HepG2 (cell line): ENCODE data around the gene CCDC80. TPM values are rescaled to one million over a fixed set of nuclear protein-coding genes. Genes with fewer than 3 reads are reported as not detected.

ENCODE experiments used
- CBFB ChIP-seq: sonication (generic); formaldehyde crosslinking; IDR thresholded peaks from 2 replicates; pipeline ENCODE4 v1.4.0; 2020; ENCODE audit warnings: missing genetic modification reagents
- FLYWCH1 ChIP-seq: sonication (generic); formaldehyde crosslinking; IDR thresholded peaks from 2 replicates; pipeline ENCODE4 v1.8.1; 2023; ENCODE audit warnings: mild to moderate bottlenecking, missing genetic modification reagents
- FOXC1 ChIP-seq: sonication (generic); formaldehyde crosslinking; IDR thresholded peaks from 2 replicates; pipeline ENCODE4 v1.8.0; 2022; ENCODE audit warnings: mild to moderate bottlenecking, missing genetic modification reagents, borderline replicate concordance
- GABPA ChIP-seq, 2 experiments: IDR thresholded peaks; 2 replicates each; pipeline ENCODE4 v1.6.1; 2011 to 2016; ENCODE audit warnings: low read depth in 2 of 2, low read length in 1 of 2, missing biosample characterization in 1 of 2, missing genetic modification characterization in 1 of 2
- GLI4 ChIP-seq: sonication (generic); formaldehyde crosslinking; IDR thresholded peaks from 2 replicates; pipeline ENCODE4 v1.5.1; 2020; ENCODE audit warnings: missing genetic modification reagents, mild to moderate bottlenecking, moderate library complexity, borderline replicate concordance
- KMT2A ChIP-seq: sonication (generic); formaldehyde crosslinking; IDR thresholded peaks from 2 replicates; pipeline ENCODE4 v1.4.0; 2020; ENCODE audit warnings: missing genetic modification reagents
- MIER2 ChIP-seq: IDR thresholded peaks from 2 replicates; pipeline ENCODE4 v1.6.1; 2016; ENCODE audit warnings: missing biosample characterization, missing genetic modification reagents
- PCBP1 ChIP-seq: fragments of 200-400 bp; formaldehyde crosslinking; IDR thresholded peaks from 2 replicates; pipeline ENCODE4 v1.6.1; 2017; ENCODE audit warnings: mild to moderate bottlenecking, low read depth, low read length, borderline replicate concordance
- POLR2G ChIP-seq: fragments of 200-400 bp; formaldehyde crosslinking; IDR thresholded peaks from 2 replicates; pipeline ENCODE4 v1.6.1; 2018; ENCODE audit warnings: mild to moderate bottlenecking, low read depth, low read length, moderate library complexity
- RAD21 ChIP-seq: fragments of 450-650 bp; formaldehyde crosslinking; IDR thresholded peaks from 2 replicates; pipeline ENCODE4 v1.5.0; 2020; ENCODE audit warnings: mild to moderate bottlenecking
- SNAI1 ChIP-seq: sonication (generic); formaldehyde crosslinking; IDR thresholded peaks from 2 replicates; pipeline ENCODE4 v1.5.0; 2020; ENCODE audit warnings: mild to moderate bottlenecking, missing genetic modification reagents, borderline replicate concordance
- STAG1 ChIP-seq: sonication (generic); formaldehyde crosslinking; IDR thresholded peaks from 2 replicates; pipeline ENCODE4 v1.4.0; 2020; ENCODE audit warnings: missing genetic modification reagents
- STAT5B ChIP-seq: sonication (generic); formaldehyde crosslinking; IDR thresholded peaks from 2 replicates; pipeline ENCODE4 v1.4.0; 2020; ENCODE audit warnings: missing genetic modification reagents
- ZNF207 ChIP-seq: fragments of 450-650 bp; IDR thresholded peaks from 2 replicates; pipeline ENCODE4 v1.6.1; 2016; ENCODE audit warnings: antibody characterized with exemption, borderline replicate concordance
- ZNF382 ChIP-seq: sonication (generic); formaldehyde crosslinking; IDR thresholded peaks from 2 replicates; pipeline ENCODE4 v1.5.0; 2020; ENCODE audit warnings: missing genetic modification reagents, mild to moderate bottlenecking, borderline replicate concordance
- ZNF589 ChIP-seq: sonication (generic); formaldehyde crosslinking; conservative IDR thresholded peaks from 2 replicates; pipeline ENCODE4 v1.8.0; 2022; ENCODE audit warnings: mild to moderate bottlenecking, moderate library complexity, missing genetic modification reagents
- polyA plus RNA-seq, 8 experiments: library from polyadenylated mRNA; depleted of rRNA in 3 of 8; stranded (reverse) in 7 of 8; unstranded in 1 of 8; fragments of >200 nt; fragmentation: Illumina TruSeq in 4 of 8; extraction: Trizol in 4 of 8; gene quantifications; 2 replicates each; pipeline versions ENCODE4 v1.2.1 to v1.2.3, GENCODE V29; 2011 to 2016; ENCODE audit warnings: low read depth in 4 of 8, missing spikeins in 1 of 8, mixed read lengths in 1 of 8; ENCODE audit not compliant: insufficient read depth in 1 of 8
- total RNA-seq, 5 experiments: library from RNA; depleted of rRNA; stranded (reverse); fragments of >200 nt; fragmentation: Illumina TruSeq; extraction: Trizol; gene quantifications; 2 replicates each; pipeline ENCODE4 v1.2.3, GENCODE V29; 2016; ENCODE audit warnings: low read depth in 1 of 5
- TF ChIP-seq, protein P1 (sequence below): sonication (generic); formaldehyde crosslinking; IDR thresholded peaks from 2 replicates; pipeline ENCODE4 v1.5.0; 2020; ENCODE audit warnings: mild to moderate bottlenecking, missing genetic modification reagents
- TF ChIP-seq, protein P2 (sequence below): IDR thresholded peaks from 2 replicates; pipeline ENCODE4 v1.6.1; 2016; ENCODE audit warnings: low read depth, borderline replicate concordance
- TF ChIP-seq, protein P3 (sequence below): sonication (generic); formaldehyde crosslinking; IDR thresholded peaks from 2 replicates; pipeline ENCODE4 v1.4.0; 2020; ENCODE audit warnings: missing genetic modification reagents, borderline replicate concordance
- TF ChIP-seq, protein P4 (sequence below): IDR thresholded peaks from 2 replicates; pipeline ENCODE4 v1.6.1; 2016; ENCODE audit warnings: control low read depth
- TF ChIP-seq, protein P5 (sequence below): sonication (generic); formaldehyde crosslinking; IDR thresholded peaks from 2 replicates; pipeline ENCODE4 v1.4.0; 2020; ENCODE audit warnings: missing genetic modification reagents, mild to moderate bottlenecking, borderline replicate concordance
- TF ChIP-seq, protein P6 (sequence below): sonication (generic); formaldehyde crosslinking; IDR thresholded peaks from 2 replicates; pipeline ENCODE4 v1.8.1; 2023; ENCODE audit warnings: mild to moderate bottlenecking, missing genetic modification reagents, borderline replicate concordance

The CCDC80 gene
- total and polyA plus RNA-seq, 2 of the 13 experiments (the other 11 are each of a cell fraction or from before 2014, with no cell fraction given), result not detected

DNA sequence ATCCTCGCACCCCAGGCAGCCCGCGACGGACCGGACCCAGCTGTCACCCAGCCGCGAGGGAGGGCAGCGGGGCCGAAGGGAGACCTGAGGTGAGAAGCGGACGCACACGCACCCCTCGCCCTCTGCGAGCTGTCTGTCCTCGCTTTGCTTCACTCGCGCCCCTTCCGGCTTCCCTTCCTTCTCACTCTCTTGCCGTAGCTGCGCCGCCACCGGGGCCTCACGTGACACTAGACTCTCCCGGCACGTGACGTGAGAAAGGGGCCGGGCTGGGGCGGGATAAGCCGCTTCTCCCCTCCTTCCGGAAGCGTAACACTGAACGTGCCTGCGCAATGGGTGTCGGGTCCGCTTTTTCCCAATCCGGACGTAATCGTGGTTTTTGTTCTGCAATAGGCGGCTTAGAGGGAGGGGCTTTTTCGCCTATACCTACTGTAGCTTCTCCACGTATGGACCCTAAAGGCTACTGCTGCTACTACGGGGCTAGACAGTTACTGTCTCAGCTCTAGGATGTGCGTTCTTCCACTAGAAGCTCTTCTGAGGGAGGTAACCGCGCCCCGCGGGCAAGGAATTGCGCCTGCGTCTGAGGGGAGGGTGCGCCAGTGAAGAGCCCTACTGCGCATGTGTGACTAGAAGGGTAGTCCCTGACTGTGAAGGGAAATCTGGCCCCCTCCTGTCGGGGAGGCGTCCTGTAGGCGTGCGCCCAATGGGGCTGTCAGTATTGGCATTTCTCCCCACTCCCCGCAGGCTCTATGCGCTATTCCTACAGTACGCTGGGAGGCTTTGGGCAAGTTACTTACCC, 79.0 kb downstream of the CCDC80 start, which contains the start of the genes ATG3 and SLC35A5 (continued):
- TF ChIP-seq, protein P1, sequence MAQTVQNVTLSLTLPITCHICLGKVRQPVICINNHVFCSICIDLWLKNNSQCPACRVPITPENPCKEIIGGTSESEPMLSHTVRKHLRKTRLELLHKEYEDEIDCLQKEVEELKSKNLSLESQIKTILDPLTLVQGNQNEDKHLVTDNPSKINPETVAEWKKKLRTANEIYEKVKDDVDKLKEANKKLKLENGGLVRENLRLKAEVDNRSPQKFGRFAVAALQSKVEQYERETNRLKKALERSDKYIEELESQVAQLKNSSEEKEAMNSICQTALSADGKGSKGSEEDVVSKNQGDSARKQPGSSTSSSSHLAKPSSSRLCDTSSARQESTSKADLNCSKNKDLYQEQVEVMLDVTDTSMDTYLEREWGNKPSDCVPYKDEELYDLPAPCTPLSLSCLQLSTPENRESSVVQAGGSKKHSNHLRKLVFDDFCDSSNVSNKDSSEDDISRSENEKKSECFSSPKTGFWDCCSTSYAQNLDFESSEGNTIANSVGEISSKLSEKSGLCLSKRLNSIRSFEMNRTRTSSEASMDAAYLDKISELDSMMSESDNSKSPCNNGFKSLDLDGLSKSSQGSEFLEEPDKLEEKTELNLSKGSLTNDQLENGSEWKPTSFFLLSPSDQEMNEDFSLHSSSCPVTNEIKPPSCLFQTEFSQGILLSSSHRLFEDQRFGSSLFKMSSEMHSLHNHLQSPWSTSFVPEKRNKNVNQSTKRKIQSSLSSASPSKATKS (CRISPR knock-in tag), result no peak; the same call in 1 of the 2 replicates
- TF ChIP-seq GLI4 (no peak), ZNF382 (no peak), STAG1 (CRISPR knock-in tag) (no peak), CBFB (CRISPR knock-in tag) (no peak; the same call in 1 of the 2 replicates), KMT2A (CRISPR knock-in tag) (no peak; the same call in none of the 2 replicates), FLYWCH1 (CRISPR knock-in tag) (no peak), POLR2G (peak; percentile 97), RAD21 (no peak; the same call in 1 of the 2 replicates), ZNF589 (CRISPR knock-in tag) (0 out of 2 replicates have a peak, but pooled peaks have one; percentile 75), PCBP1 (no peak), FOXC1 (peak; percentile 60; the same call in 1 of the 2 replicates), GABPA (IDR thresholded peaks at IDR 0.05; ENCODE audit: low read depth, low read length) (peak; percentile 38), GABPA (CRISPR knock-in tag; IDR thresholded peaks at IDR 0.05; ENCODE audit: low read depth) (peak; percentile 86), SNAI1 (CRISPR knock-in tag) (no peak), ZNF207 (no peak), STAT5B (CRISPR knock-in tag) (no peak), MIER2 (peak; percentile 7)
- TF ChIP-seq, protein P2, sequence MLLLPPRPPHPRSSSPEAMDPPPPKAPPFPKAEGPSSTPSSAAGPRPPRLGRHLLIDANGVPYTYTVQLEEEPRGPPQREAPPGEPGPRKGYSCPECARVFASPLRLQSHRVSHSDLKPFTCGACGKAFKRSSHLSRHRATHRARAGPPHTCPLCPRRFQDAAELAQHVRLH, result peak; percentile 72; the same call in 1 of the 2 replicates
- TF ChIP-seq, protein P3, sequence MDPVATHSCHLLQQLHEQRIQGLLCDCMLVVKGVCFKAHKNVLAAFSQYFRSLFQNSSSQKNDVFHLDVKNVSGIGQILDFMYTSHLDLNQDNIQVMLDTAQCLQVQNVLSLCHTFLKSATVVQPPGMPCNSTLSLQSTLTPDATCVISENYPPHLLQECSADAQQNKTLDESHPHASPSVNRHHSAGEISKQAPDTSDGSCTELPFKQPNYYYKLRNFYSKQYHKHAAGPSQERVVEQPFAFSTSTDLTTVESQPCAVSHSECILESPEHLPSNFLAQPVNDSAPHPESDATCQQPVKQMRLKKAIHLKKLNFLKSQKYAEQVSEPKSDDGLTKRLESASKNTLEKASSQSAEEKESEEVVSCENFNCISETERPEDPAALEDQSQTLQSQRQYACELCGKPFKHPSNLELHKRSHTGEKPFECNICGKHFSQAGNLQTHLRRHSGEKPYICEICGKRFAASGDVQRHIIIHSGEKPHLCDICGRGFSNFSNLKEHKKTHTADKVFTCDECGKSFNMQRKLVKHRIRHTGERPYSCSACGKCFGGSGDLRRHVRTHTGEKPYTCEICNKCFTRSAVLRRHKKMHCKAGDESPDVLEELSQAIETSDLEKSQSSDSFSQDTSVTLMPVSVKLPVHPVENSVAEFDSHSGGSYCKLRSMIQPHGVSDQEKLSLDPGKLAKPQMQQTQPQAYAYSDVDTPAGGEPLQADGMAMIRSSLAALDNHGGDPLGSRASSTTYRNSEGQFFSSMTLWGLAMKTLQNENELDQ (CRISPR knock-in tag), result no peak
- TF ChIP-seq, protein P4, sequence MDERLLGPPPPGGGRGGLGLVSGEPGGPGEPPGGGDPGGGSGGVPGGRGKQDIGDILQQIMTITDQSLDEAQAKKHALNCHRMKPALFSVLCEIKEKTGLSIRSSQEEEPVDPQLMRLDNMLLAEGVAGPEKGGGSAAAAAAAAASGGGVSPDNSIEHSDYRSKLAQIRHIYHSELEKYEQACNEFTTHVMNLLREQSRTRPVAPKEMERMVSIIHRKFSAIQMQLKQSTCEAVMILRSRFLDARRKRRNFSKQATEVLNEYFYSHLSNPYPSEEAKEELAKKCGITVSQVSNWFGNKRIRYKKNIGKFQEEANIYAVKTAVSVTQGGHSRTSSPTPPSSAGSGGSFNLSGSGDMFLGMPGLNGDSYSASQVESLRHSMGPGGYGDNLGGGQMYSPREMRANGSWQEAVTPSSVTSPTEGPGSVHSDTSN (CRISPR knock-in tag), result peak; percentile 50; the same call in 1 of the 2 replicates
- TF ChIP-seq, protein P5, sequence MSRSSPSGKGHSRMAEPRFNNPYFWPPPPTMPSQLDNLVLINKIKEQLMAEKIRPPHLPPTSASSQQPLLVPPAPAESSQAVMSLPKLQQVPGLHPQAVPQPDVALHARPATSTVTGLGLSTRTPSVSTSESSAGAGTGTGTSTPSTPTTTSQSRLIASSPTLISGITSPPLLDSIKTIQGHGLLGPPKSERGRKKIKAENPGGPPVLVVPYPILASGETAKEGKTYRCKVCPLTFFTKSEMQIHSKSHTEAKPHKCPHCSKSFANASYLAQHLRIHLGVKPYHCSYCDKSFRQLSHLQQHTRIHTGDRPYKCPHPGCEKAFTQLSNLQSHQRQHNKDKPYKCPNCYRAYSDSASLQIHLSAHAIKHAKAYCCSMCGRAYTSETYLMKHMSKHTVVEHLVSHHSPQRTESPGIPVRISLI (CRISPR knock-in tag), result no peak
- TF ChIP-seq, protein P6, sequence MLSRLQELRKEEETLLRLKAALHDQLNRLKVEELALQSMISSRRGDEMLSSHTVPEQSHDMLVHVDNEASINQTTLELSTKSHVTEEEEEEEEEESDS (CRISPR knock-in tag), result peak; percentile 65; the same call in 1 of the 2 replicates
